ENCODE measurements around the gene C19orf44. TPM values are rescaled to one million over a fixed set of nuclear protein-coding genes. Genes with fewer than 3 reads are reported as not detected.

C19orf44 gene
- total RNA-seq, 2 donors from 2014 or later = 4.9 to 14.8 TPM

DNA sequence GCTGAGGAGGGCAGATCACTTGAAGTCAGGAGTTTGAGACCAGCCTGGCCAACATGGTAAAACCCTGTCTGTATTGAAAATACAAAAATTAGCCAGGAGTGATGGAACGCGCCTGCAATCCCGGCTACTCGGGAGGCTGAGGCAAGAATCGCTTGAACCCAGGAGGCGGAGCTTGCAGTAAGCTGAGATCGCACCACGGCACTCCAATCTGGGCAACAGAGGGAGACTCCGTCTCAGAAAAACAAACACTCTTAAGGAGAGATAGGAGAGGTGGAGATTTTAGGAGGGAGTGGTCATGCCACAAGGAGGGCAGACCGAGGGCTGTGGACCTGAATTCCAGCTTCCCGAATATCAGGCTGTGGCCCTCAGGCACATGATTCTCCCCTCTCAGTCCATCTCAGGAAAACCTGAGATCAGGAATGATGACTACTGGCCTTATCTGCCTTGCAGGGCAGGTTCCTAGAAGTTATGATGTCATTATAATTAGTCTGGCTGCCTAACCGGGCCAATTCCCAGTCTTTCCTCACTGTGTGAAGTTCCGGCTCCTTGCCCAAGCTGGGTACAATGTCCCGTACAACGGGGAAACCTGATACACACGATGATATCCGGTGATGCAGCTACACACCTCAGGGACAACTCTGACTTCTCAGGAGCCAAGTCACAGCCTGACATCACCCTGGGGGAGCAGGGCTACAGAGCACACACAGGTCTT lies 73.6 kb downstream of the C19orf44 start:
- WGBS, 2 donors = 48 to 62% methylated on average over 16 to 17 of the region's 17 CpGs
- peak; percentile 41 for ATAC-seq

More for the DNA sequence above, 73.6 kb downstream of the C19orf44 start:
- peaks cover 0 to 6% of the 10 kb centered on the region in 2 donors for H3K36me3 ChIP-seq (replicated peaks in 1 of 2; ENCODE audit: insufficient read depth in 1 of 2, low read depth in 2 of 2)
- H3K27me3 ChIP-seq = no peaks in the 10 kb centered on the region
- H3K4me1 ChIP-seq = peaks cover 69% of the 10 kb centered on the region
- H3K27ac ChIP-seq = peak overlapping the region; percentile 42 to 91 (median 72)
- TF ChIP-seq POLR2A (IDR thresholded peaks at IDR 0.05) = peak; percentile 25 to 54 (median 44)
- TF ChIP-seq, protein P1, sequence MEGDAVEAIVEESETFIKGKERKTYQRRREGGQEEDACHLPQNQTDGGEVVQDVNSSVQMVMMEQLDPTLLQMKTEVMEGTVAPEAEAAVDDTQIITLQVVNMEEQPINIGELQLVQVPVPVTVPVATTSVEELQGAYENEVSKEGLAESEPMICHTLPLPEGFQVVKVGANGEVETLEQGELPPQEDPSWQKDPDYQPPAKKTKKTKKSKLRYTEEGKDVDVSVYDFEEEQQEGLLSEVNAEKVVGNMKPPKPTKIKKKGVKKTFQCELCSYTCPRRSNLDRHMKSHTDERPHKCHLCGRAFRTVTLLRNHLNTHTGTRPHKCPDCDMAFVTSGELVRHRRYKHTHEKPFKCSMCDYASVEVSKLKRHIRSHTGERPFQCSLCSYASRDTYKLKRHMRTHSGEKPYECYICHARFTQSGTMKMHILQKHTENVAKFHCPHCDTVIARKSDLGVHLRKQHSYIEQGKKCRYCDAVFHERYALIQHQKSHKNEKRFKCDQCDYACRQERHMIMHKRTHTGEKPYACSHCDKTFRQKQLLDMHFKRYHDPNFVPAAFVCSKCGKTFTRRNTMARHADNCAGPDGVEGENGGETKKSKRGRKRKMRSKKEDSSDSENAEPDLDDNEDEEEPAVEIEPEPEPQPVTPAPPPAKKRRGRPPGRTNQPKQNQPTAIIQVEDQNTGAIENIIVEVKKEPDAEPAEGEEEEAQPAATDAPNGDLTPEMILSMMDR (IDR thresholded peaks at IDR 0.05) = no peak
- H3K9me3 ChIP-seq = no peaks in the 10 kb centered on the region
- H3K4me3 ChIP-seq = no peak overlapping the region
- peak; percentile 66 to 83 (median 78) for DNase-seq
- intact Hi-C loops (cut with DNase I) = loop anchor here (10.0 kb wide), 1 partner anchor 55 kb away; the partner anchor contains the start of gene MED26

Small RNA genes lying within 50 kb of the gene (small RNA-seq; reads per million reads assigned to genes)
- gene RN7SL146P = not detected

Other genes with a start within 250 kb of the C19orf44 start
- gene KLF2, start 171.6 kb upstream of the C19orf44 start, total RNA-seq = 10 to 100 TPM; 13.2 to 42.2 TPM
- 10 to 100 TPM in 1 of 2 donors, 1 to 10 TPM in 1; 9.1 to 20.8 TPM for gene EPS15L1, start 24.4 kb upstream of the C19orf44 start, total RNA-seq
- gene CALR3, start 227 bp upstream of the C19orf44 start, total RNA-seq = not detected
- 10 to 100 TPM in 1 of 2 donors, 1 to 10 TPM in 1; 8.6 to 34.9 TPM for gene CHERP, start 46.0 kb downstream of the C19orf44 start, total RNA-seq
- gene SLC35E1, start 76.0 kb downstream of the C19orf44 start, total RNA-seq = 10 to 100 TPM; 27.0 to 66.3 TPM
- gene MED26, start 131.8 kb downstream of the C19orf44 start, total RNA-seq = 1 to 10 TPM; 4.9 to 8.2 TPM
- 10 to 100 TPM; 40.5 to 96.2 TPM for gene SMIM7, start 163.8 kb downstream of the C19orf44 start, total RNA-seq
- gene TMEM38A, start 164.7 kb downstream of the C19orf44 start, total RNA-seq = 1 to 10 TPM; 2.9 to 3.3 TPM
- gene NWD1, start 223.5 kb downstream of the C19orf44 start, total RNA-seq = 1 to 10 TPM; 1.6 TPM

Measured in body of pancreas (tissue), 4 donors.